ENCODE measurements around the gene DOCK3. TPM values are rescaled to one million over a fixed set of nuclear protein-coding genes. Genes with fewer than 3 reads are reported as not detected.
A peak's percentile ranks its signal among the peaks of the same experiment; 100 is the strongest.

DOCK3 gene
- total RNA-seq, 3 donors from 2014 or later = 1.2 to 1.7 (median 1.5) TPM

GRCh38 chr3:51375571-51375970 lies 700.8 kb downstream of the DOCK3 start:
- Mint-ChIP-seq H3K4me1 (ENCODE audit: low read depth) (peaks cover 3% of the 10 kb centered on the region), H3K36me3 (ENCODE audit: insufficient read depth) (no peaks in the 10 kb centered on the region), H3K27me3 (ENCODE audit: low read depth) (no peaks in the 10 kb centered on the region), H3K9me3 (no peaks in the 10 kb centered on the region), H3K4me3 (no peak overlapping the region)
- no peak for DNase-seq
- ATAC-seq = no peak

- ATAC-seq (no peak), DNase-seq (no peak)
- no peak overlapping the region for H3K4me3 Mint-ChIP-seq
- peaks cover 5% of the 10 kb centered on the region for H3K4me1 Mint-ChIP-seq (ENCODE audit: low read depth)
- no peaks in the 10 kb centered on the region for H3K36me3 Mint-ChIP-seq (ENCODE audit: insufficient read depth)
- no peaks in the 10 kb centered on the region for H3K9me3 Mint-ChIP-seq
- H3K27me3 Mint-ChIP-seq (ENCODE audit: low read depth) = no peaks in the 10 kb centered on the region
Observed at GRCh38 chr3:51378065-51378464, 703.3 kb downstream of the DOCK3 start.

- ATAC-seq = no peak
- Mint-ChIP-seq H3K4me1 (ENCODE audit: low read depth) (peaks cover 10% of the 10 kb centered on the region), H3K27me3 (ENCODE audit: low read depth) (no peaks in the 10 kb centered on the region), H3K4me3 (no peak overlapping the region), H3K36me3 (ENCODE audit: insufficient read depth) (no peaks in the 10 kb centered on the region), H3K9me3 (no peaks in the 10 kb centered on the region)
- DNase-seq = no peak
Observed at GRCh38 chr3:51378726-51379125, 704.0 kb downstream of the DOCK3 start.

GRCh38 chr3:51379301-51379700 lies 704.6 kb downstream of the DOCK3 start:
- ATAC-seq (no peak), DNase-seq (no peak)
- no peaks in the 10 kb centered on the region for H3K36me3 Mint-ChIP-seq (ENCODE audit: insufficient read depth)
- H3K4me1 Mint-ChIP-seq (ENCODE audit: low read depth) = peaks cover 14% of the 10 kb centered on the region
- H3K4me3 Mint-ChIP-seq = no peak overlapping the region
- H3K27me3 Mint-ChIP-seq (ENCODE audit: low read depth) = no peaks in the 10 kb centered on the region
- H3K9me3 Mint-ChIP-seq = no peaks in the 10 kb centered on the region

GRCh38 chr3:51379746-51380455 lies 705.2 kb downstream of the DOCK3 start:
- no peaks in the 10 kb centered on the region for H3K9me3 Mint-ChIP-seq
- H3K36me3 Mint-ChIP-seq (ENCODE audit: insufficient read depth) = no peaks in the 10 kb centered on the region
- H3K4me1 Mint-ChIP-seq (ENCODE audit: low read depth) = peaks cover 16% of the 10 kb centered on the region
- H3K27me3 Mint-ChIP-seq (ENCODE audit: low read depth) = no peaks in the 10 kb centered on the region
- H3K4me3 Mint-ChIP-seq = no peak overlapping the region
- ATAC-seq = no peak
- DNase-seq = no peak

- no peak for DNase-seq
Observed at GRCh38 chr3:51380601-51381332, 706.0 kb downstream of the DOCK3 start.

GRCh38 chr3:51381333-51381705 lies 706.6 kb downstream of the DOCK3 start:
- H3K4me1 Mint-ChIP-seq (ENCODE audit: low read depth) = peaks cover 24% of the 10 kb centered on the region
- DNase-seq (no peak), ATAC-seq (no peak)
- H3K27me3 Mint-ChIP-seq (ENCODE audit: low read depth) = no peaks in the 10 kb centered on the region
- H3K4me3 Mint-ChIP-seq = no peak overlapping the region
- H3K9me3 Mint-ChIP-seq = no peaks in the 10 kb centered on the region
- peaks cover 8% of the 10 kb centered on the region for H3K36me3 Mint-ChIP-seq (ENCODE audit: insufficient read depth)

More at GRCh38 chr3:51380601-51381332, 706.0 kb downstream of the DOCK3 start:
- Mint-ChIP-seq H3K27me3 (ENCODE audit: low read depth) (no peaks in the 10 kb centered on the region), H3K9me3 (no peaks in the 10 kb centered on the region), H3K4me1 (ENCODE audit: low read depth) (peaks cover 19% of the 10 kb centered on the region), H3K36me3 (ENCODE audit: insufficient read depth) (peaks cover 3% of the 10 kb centered on the region), H3K4me3 (no peak overlapping the region)
- ATAC-seq = no peak

- H3K36me3 Mint-ChIP-seq (ENCODE audit: insufficient read depth) = peaks cover 13% of the 10 kb centered on the region
- no peak overlapping the region for H3K4me3 Mint-ChIP-seq
- no peaks in the 10 kb centered on the region for H3K27me3 Mint-ChIP-seq (ENCODE audit: low read depth)
- no peaks in the 10 kb centered on the region for H3K9me3 Mint-ChIP-seq
- DNase-seq (no peak), ATAC-seq (no peak)
- H3K4me1 Mint-ChIP-seq (ENCODE audit: low read depth) = peaks cover 32% of the 10 kb centered on the region
Observed at GRCh38 chr3:51382076-51382745, 707.5 kb downstream of the DOCK3 start.

GRCh38 chr3:51382947-51383578 lies 708.3 kb downstream of the DOCK3 start:
- DNase-seq (no peak), ATAC-seq (no peak)
- Mint-ChIP-seq H3K4me3 (peak overlapping the region; percentile 99), H3K36me3 (ENCODE audit: insufficient read depth) (peaks cover 18% of the 10 kb centered on the region), H3K9me3 (no peaks in the 10 kb centered on the region), H3K27me3 (ENCODE audit: low read depth) (no peaks in the 10 kb centered on the region), H3K4me1 (ENCODE audit: low read depth) (peaks cover 39% of the 10 kb centered on the region)

GRCh38 chr3:51384055-51384725 lies 709.5 kb downstream of the DOCK3 start:
- H3K4me1 Mint-ChIP-seq (ENCODE audit: low read depth) = peaks cover 45% of the 10 kb centered on the region
- H3K36me3 Mint-ChIP-seq (ENCODE audit: insufficient read depth) = peaks cover 24% of the 10 kb centered on the region
- H3K27me3 Mint-ChIP-seq (ENCODE audit: low read depth) = no peaks in the 10 kb centered on the region
- H3K9me3 Mint-ChIP-seq = no peaks in the 10 kb centered on the region
- DNase-seq (no peak), ATAC-seq (peak; percentile 23 to 25)
- peak overlapping the region; percentile 99 for H3K4me3 Mint-ChIP-seq

- no peaks in the 10 kb centered on the region for H3K27me3 Mint-ChIP-seq (ENCODE audit: low read depth)
- peak; percentile 95 for DNase-seq
- H3K9me3 Mint-ChIP-seq = no peaks in the 10 kb centered on the region
- H3K4me3 Mint-ChIP-seq = peak within 1 kb of the TSS; percentile 99
- peaks cover 26% of the 10 kb centered on the region for H3K36me3 Mint-ChIP-seq (ENCODE audit: insufficient read depth)
- ATAC-seq = peak; percentile 95 to 96
- peaks cover 48% of the 10 kb centered on the region for H3K4me1 Mint-ChIP-seq (ENCODE audit: low read depth)
Observed at GRCh38 chr3:51384726-51385473, 710.2 kb downstream of the DOCK3 start, which contains the start of gene MANF. Gene MANF (plus strand): TSS chr3:51385291. CDS start chr3:51385343, 52 bp downstream.

- Mint-ChIP-seq H3K27me3 (ENCODE audit: low read depth) (no peaks in the 10 kb centered on the region), H3K4me3 (peak overlapping the region; percentile 99), H3K36me3 (ENCODE audit: insufficient read depth) (peaks cover 26% of the 10 kb centered on the region), H3K9me3 (no peaks in the 10 kb centered on the region), H3K4me1 (ENCODE audit: low read depth) (peaks cover 53% of the 10 kb centered on the region)
- DNase-seq (no peak), ATAC-seq (no peak)
Observed at GRCh38 chr3:51385621-51386091, 710.9 kb downstream of the DOCK3 start.

- Mint-ChIP-seq H3K36me3 (ENCODE audit: insufficient read depth) (peaks cover 26% of the 10 kb centered on the region), H3K9me3 (no peaks in the 10 kb centered on the region), H3K4me3 (peak overlapping the region; percentile 99), H3K4me1 (ENCODE audit: low read depth) (peaks cover 55% of the 10 kb centered on the region), H3K27me3 (ENCODE audit: low read depth) (no peaks in the 10 kb centered on the region)
- DNase-seq (no peak), ATAC-seq (no peak)
Observed at GRCh38 chr3:51386159-51386851, 711.6 kb downstream of the DOCK3 start.

Data from activated T-cell treated with anti-CD3 and anti-CD28 coated beads, Interleukin-2, amount 50 U/mL, for 4 hours (primary cell).